Measurements from ENCODE around the gene ZFAND3. TPM values are rescaled to one million over a fixed set of nuclear protein-coding genes. Genes with fewer than 3 reads are reported as not detected.

ZFAND3 gene
- total and polyA plus RNA-seq, 2 experiments from 2014 or later = 36.5 to 50.0 TPM

DNA sequence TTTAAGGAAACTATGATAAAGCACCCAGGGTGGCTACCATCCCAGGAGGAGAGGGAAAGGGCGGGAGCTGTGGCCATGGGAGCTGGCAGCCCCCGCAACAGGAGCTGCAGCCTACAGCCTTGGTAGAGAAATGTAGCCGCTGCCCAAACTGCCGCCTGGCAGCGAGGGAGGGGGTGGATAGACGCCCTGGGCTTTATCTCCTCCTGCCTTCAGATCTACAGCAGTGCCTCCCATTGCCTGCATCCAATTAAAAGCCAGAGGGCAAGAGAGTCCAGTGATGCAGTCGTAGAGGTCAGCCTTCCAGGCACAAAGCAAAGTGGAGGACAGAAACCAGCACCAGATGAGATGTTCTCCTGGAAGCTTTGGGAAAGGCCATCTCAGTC, 35.0 kb upstream of the ZFAND3 start:
- peak overlapping the region; percentile 87 for H3K4me2 ChIP-seq
- DNase-seq (ENCODE audit: low spot score) = no peak
- peaks cover 13% of the 10 kb centered on the region for H3K4me1 ChIP-seq (ENCODE audit: insufficient read depth)
- H4K20me1 ChIP-seq (ENCODE audit: insufficient read depth, poor library complexity, severe bottlenecking) = no peaks in the 10 kb centered on the region
- TF ChIP-seq EZH2phosphoT487 (IDR thresholded peaks at IDR 0.05; ENCODE audit: low read depth, severe bottlenecking, unreplicated experiment) (no peak), EZH2 (IDR thresholded peaks at IDR 0.05; ENCODE audit: borderline replicate concordance) (no peak)
- TF ChIP-seq, protein P1, sequence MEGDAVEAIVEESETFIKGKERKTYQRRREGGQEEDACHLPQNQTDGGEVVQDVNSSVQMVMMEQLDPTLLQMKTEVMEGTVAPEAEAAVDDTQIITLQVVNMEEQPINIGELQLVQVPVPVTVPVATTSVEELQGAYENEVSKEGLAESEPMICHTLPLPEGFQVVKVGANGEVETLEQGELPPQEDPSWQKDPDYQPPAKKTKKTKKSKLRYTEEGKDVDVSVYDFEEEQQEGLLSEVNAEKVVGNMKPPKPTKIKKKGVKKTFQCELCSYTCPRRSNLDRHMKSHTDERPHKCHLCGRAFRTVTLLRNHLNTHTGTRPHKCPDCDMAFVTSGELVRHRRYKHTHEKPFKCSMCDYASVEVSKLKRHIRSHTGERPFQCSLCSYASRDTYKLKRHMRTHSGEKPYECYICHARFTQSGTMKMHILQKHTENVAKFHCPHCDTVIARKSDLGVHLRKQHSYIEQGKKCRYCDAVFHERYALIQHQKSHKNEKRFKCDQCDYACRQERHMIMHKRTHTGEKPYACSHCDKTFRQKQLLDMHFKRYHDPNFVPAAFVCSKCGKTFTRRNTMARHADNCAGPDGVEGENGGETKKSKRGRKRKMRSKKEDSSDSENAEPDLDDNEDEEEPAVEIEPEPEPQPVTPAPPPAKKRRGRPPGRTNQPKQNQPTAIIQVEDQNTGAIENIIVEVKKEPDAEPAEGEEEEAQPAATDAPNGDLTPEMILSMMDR (IDR thresholded peaks at IDR 0.05; ENCODE audit: poor library complexity) = no peak
- peaks cover 7% of the 10 kb centered on the region for H3K27me3 ChIP-seq
- H2AFZ ChIP-seq = peak overlapping the region; percentile 94
- H3K27ac ChIP-seq = no peak overlapping the region
- WGBS (ENCODE audit: low lambda C conversion rate, missing lambda C conversion rate) = 47% methylated on average over 7 of the region's 7 CpGs
- no peaks in the 10 kb centered on the region for H3K79me2 ChIP-seq
- no peaks in the 10 kb centered on the region for H3K9me3 ChIP-seq (ENCODE audit: low read depth)
- H3K4me3 ChIP-seq = no peak overlapping the region
- no peaks in the 10 kb centered on the region for H3K36me3 ChIP-seq (replicated peaks; ENCODE audit: insufficient read depth, low read depth)
- H3K9me2 ChIP-seq (replicated peaks; ENCODE audit: insufficient read depth) = no peaks in the 10 kb centered on the region

DNA sequence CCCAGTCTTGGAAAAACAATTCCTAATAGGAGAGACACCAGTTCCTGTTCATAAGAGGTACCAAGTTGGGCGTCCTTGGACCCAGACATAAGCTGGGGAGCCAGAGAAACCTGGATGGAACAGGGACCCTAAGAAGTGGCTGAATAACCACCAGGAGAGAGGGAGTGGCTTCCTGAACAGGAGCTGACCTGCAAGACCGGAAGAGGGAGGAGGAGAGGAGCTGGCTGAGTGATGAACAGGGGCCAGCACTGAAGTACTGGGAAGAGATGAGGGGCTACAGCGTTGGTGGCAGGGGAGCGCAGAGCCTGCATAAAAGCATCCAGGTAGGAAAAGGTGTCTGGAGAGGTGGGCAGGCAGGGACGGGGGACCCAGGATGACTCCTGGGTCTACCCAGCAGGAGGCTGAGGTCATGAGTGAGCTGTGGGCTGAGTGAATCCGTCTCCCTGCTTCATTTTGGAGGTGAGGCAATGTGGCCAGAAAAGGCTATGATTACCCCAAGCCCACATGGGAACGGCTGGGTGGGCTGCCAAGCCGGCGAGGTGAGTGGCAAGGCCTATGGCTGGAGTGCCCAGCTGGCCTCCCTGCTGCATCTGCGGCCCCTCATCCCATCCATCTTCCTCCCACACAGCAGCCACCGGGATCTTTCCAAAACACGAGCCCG, 34.4 kb upstream of the ZFAND3 start:
- Histone ChIP-seq H3K79me2 (no peaks in the 10 kb centered on the region), H4K20me1 (ENCODE audit: insufficient read depth, poor library complexity, severe bottlenecking) (no peaks in the 10 kb centered on the region)

DNA sequence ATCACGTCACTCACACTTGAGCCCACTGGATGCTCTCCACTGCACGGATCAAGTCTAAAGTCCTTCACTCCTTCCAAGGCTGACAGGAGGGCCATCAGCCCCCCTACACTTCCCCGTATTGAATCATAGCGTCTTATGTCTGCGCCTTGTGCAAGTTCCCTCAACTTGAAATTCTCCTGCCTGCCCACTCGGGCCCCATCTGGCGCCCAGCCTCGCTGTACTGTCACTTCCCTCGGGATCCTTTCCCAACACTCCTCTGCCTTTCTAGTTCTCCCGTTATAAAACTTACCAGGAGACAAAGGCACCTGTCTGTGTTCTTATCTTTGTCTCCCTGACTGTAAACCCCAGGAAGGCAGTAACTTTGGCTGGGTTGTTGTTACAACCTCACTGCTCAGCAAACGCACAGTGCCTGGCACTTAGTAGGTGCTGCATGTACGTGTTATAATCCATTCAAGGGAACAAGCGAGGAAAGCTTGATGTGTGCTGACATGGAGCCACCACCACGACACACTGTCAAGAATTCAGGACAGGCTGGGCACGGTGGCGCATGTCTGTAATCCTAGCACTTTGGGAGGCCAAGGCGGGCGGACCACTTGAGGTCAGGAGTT, 33.8 kb upstream of the ZFAND3 start:
- H3K4me3 ChIP-seq = no peak overlapping the region
- no peaks in the 10 kb centered on the region for H3K9me3 ChIP-seq (ENCODE audit: low read depth)
- H3K4me2 ChIP-seq = no peak overlapping the region
- no peak for TF ChIP-seq EZH2 (IDR thresholded peaks at IDR 0.05; ENCODE audit: borderline replicate concordance)
- no peak for TF ChIP-seq EZH2phosphoT487 (IDR thresholded peaks at IDR 0.05; ENCODE audit: low read depth, severe bottlenecking, unreplicated experiment)
- TF ChIP-seq, protein P1 (IDR thresholded peaks at IDR 0.05; ENCODE audit: poor library complexity) = no peak
- peaks cover 7% of the 10 kb centered on the region for H3K27me3 ChIP-seq
- no peaks in the 10 kb centered on the region for H3K36me3 ChIP-seq (replicated peaks; ENCODE audit: insufficient read depth, low read depth)
- peaks cover 15% of the 10 kb centered on the region for H3K4me1 ChIP-seq (ENCODE audit: insufficient read depth)
- H2AFZ ChIP-seq = no peak overlapping the region
- no peak for DNase-seq (ENCODE audit: low spot score)
- H4K20me1 ChIP-seq (ENCODE audit: insufficient read depth, poor library complexity, severe bottlenecking) = no peaks in the 10 kb centered on the region
- H3K27ac ChIP-seq = no peak overlapping the region
- no peaks in the 10 kb centered on the region for H3K9me2 ChIP-seq (replicated peaks; ENCODE audit: insufficient read depth)
- WGBS (ENCODE audit: low lambda C conversion rate, missing lambda C conversion rate) = 89% methylated on average over 17 of the region's 18 CpGs
- H3K79me2 ChIP-seq = no peaks in the 10 kb centered on the region

More for the DNA sequence above, 34.4 kb upstream of the ZFAND3 start:
- Histone ChIP-seq H3K27me3 (peaks cover 7% of the 10 kb centered on the region), H3K27ac (no peak overlapping the region), H3K4me2 (no peak overlapping the region), H2AFZ (no peak overlapping the region), H3K9me3 (ENCODE audit: low read depth) (no peaks in the 10 kb centered on the region), H3K4me1 (ENCODE audit: insufficient read depth) (peaks cover 13% of the 10 kb centered on the region), H3K4me3 (no peak overlapping the region), H3K36me3 (replicated peaks; ENCODE audit: insufficient read depth, low read depth) (no peaks in the 10 kb centered on the region), H3K9me2 (replicated peaks; ENCODE audit: insufficient read depth) (no peaks in the 10 kb centered on the region)
- no peak for DNase-seq (ENCODE audit: low spot score)
- 85% methylated on average over 13 of the region's 13 CpGs for WGBS (ENCODE audit: low lambda C conversion rate, missing lambda C conversion rate)
- TF ChIP-seq, protein P1 (IDR thresholded peaks at IDR 0.05; ENCODE audit: poor library complexity) = no peak
- no peak for TF ChIP-seq EZH2 (IDR thresholded peaks at IDR 0.05; ENCODE audit: borderline replicate concordance)
- TF ChIP-seq EZH2phosphoT487 (IDR thresholded peaks at IDR 0.05; ENCODE audit: low read depth, severe bottlenecking, unreplicated experiment) = no peak

Measured in hepatocyte (in vitro differentiated cells).